Stimulated activated naive CD4-positive, alpha-beta T cell treated with Interleukin-2 at 50 U/mL for 16 hours (primary cell): ENCODE results near the gene MTMR6.

Source experiments
- DNase-seq: peaks from one replicate; lab custom pipeline; 2025; lab: John Stamatoyannopoulos, UW

Gene MTMR6

DNA sequence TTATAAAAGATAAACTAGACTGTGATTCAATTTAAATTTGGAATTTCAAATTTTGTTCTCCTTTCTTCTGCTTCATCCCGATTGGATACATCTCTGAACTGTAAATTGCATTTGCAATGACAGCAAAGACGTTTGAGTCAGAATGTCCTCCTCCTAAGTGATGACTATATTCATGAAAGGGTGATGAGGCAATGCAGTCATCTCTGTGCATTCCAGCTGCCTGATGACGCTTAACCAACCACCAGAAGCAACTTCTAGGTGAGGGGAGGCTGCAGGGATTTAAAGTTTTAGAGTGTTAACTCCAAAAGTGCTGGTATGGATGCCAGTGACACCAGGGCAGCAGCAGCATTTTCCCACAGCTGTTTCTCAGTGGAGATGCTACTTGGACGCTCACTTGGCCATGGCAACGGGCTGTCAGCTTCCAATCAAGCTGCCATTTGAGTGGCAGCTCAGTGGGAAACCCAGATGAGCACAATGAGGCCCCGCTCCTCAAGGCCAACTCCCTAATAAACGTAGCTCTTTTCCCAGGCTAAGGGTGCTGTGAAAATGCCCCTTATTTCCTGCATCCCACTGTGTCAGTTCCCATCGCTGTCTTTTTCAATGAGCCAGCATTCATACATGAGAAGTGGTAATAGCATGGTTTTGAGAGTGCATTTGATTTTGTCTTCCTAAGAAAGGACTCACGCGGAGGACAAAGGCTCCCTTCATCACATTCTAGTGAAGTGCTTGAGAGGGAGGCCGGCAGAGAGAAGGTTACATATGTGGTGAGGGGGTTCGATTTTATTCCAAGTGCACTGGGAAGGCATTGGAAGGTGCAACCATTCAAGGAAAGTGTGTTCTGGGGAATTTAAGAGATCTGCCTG is 70.0 kb downstream of the MTMR6 start:
- DNase-seq: no peak

DNA sequence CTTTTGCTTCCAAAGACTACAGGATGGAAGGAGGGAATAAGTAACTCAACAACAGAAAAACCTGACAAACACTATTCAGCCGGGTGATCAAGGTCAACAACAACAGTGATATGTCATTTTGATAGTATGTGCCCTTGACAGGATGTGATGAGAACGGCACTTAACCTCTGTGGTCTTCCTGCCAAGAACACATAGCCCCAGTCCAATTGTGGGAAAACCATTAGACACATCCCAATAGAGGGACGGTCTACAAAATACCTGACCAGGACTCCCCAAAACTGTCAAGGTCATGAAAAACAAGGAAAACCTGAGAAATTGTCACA is 72.1 kb downstream of the MTMR6 start:
- DNase-seq: no peak

DNA sequence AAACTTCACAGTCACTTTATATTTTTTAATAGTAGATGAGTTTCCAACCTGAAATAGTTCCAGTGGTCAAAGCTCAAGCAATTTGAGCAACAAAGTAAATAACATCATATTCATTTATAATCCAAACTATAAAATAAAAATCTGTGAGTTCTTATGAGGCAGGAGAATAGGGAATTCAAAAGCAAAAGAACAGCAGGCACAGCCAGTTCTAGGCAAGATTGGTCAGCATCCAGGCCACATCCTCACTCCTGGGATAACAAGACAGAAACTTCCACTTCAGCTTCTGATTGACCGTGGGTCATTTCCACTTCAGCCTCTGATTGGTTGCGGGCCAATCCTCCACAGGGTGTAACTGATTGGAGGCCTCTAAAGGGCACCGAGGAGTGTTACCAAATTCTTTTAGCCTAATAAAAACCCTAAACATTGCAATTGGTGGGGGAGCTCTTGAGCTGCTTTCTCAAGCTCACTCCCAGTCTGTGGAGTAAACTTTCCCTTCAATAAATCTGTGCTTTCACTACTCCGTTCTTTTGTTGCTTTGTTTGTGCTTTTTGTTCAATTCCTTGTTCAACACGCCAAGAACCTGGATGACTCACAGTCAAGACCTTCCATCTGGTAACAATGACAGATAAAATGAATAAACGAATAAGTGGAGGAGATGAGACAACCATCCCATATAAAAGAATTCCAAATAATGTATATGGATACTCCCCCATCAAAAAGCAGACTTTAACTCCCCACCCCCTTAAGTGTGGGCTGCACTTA is 72.6 kb downstream of the MTMR6 start:
- no peak for DNase-seq

DNA sequence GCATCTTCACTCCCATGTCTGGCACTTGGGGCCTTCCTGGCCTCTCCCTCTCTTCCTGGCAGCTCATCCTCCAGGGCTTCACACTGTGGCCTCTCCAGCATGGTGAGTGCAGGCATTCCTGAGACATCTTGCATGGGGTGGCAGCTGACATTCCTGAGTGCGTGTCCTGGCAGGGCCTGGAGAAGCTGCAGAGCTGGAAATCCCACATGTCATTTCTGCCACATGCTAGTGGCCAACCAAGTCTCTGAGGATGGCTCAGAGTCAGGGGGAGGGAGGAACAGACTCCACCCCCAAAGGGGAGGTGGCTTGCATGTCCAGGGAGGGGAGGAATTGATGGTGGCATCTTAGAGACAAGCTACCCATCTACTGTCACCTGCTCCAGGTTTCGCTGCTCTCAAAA is 73.6 kb downstream of the MTMR6 start:
- no peak for DNase-seq

DNA sequence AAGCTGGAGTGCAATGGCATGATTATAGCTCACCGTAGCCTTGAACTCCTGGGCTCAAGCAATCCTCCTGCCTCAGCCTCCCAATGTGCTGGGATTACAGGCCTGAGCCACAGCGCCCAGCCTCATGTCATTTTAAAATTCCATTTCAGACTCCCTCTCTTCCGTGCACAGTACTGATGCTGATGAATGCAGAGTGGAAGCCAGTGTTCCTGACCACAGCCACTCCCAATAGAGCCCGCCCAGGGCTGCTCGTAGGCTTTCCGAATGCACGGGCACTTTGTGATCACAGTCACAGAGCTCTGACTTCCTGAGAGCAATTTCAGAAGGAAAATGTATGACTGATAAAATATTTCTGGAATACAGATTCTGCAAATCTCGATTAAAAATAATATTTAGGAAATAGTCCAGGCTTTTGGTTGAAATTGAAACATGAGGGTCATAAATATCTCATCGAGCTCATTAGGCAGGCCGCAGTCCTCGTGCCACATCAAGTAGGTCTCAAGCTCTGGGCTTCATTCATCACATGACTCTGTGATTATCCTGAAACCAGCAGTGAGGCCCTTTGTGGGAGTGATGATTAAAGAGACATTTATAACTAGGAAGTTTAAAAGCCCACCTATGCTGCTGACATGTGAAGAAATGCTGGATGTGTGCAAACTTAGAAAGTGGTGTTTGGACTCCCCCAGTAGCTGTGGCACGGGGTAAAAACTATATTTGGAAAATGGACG is 76.3 kb downstream of the MTMR6 start:
- DNase-seq: no peak

DNA sequence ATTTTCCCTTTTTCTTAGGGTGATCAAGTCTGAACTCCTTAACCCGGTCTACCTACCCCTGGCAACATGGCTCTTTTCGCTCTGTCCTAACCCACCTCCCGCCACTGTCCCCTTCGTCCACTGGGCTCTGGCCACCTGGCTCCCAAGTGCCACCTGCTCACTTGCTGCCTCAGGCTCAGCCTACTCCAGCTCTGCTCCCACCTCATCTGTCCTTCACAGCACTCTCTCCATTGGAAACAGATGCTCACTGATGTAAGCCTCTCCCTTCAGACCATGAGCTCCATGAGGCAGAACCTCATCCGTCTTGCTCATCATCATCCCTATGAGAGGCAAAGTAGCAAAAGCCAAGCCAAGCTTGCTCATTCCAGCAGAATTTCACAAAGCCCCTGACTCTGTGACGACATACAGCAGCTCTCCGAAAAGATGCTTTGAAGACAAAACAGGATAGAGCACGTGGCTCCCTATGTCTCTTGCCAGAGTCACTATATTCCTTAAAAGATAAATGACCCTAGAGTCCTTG is 79.9 kb downstream of the MTMR6 start:
- no peak for DNase-seq

DNA sequence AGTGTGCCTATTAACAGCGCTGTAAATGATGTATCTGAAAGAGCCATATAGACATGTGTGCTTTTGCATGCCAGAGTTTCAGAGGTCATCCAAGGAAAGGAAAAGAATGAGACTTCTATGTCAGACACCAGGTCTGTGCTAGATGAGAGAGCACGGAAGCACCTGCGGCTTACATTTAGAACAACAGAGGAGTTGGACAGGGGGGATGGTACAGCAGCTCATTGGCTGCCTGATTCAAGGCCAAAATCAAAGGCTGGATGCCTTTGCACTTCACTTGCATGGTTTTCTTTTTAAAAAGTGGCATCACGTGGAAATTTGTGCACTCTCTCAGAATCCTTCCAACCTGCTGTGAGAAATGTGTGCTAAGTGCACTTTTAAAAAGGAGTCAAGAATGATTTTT is 82.4 kb downstream of the MTMR6 start:
- no peak for DNase-seq

DNA sequence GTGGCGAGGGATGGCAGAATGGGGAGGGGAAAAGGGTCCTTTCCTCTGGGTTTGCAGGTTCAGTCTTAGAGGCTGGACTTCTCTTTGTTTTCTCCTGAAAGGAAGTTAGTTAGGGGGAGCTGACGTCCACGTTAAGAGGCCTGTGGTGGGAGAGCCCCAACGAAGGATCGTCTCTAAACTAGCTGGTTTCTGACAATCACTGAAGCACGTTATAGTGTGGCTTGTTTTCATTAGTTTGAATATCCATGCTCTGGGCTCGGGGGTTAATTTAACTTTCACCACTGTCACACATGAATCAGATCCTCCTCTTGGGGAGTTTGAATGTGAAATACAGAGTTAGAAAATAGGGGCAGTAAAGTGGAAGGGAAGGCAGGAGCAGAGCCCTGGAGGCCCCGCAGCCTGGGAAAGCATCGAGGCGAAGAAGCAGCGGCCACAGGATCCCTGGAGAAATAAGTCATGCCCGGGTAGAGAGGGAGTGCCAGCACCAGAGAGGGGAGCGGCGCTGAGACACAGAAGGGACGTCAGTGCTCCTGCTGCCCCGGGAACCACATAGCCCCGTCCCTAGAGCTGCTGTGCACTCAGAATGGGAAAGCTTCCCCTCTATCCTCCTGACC is 84.1 kb downstream of the MTMR6 start:
- DNase-seq: no peak

DNA sequence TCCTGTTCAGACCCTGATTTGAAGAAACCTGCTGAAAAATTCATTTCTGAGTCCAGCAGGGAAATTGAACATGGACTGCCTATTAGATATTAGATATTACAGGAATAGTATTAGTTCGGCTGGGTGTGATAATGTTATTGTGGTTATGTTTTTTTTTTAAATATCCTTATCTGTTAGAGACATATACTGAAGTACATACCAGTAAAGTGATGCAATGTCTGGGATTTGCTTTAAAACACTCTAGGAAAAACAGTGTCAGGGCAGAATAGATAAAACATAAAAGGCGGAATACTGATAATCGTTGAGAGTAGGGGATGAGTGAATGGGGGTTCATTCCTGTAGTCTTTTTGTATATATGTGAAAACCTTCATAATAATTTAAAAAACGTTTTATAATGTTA is 86.5 kb downstream of the MTMR6 start:
- DNase-seq: no peak

DNA sequence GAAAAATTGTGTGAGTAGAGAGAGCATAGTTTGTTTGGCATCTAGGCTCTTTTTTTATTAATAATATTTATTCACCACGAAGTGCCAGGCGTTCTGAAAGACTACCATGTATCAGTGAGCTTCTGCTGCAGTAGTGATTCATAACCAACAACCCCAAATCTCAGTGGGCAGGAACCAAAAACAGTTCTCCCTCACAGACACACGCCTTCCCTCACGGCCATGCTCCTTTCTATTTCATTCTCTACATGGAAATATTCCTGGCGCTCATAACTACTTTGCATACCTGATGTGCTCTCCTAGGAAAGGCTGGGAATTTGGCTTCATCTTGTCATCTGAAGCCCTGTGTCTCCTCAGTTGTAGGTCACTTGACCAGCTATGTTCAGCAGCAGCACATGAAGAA is 88.6 kb downstream of the MTMR6 start:
- no peak for DNase-seq

DNA sequence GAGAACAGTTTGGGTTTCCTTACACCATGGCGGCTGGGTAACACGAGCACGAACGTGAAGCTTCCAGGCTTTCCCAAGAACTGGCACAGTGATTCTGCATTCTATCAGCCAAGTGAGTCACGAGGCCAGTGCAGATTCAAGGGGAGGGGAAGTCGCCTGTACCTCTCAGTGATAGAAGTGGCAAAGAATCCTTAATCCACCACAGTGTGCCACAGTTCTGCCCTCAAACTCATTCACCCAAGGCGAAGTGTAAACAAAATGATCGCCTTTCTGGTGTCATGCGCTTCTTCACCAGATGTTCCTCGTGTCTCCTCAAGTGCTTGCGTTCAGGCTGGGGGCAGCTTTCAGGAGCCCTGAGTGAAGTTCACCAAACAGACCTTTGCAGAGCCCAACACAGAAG is 90.3 kb downstream of the MTMR6 start:
- DNase-seq: no peak
